ENCODE results near the gene MYO15B.

GRCh38 chr17:75565066-75565465, 22.5 kb upstream of the MYO15B start:
- no peak for TF ChIP-seq POLR2A (IDR thresholded peaks at IDR 0.05; ENCODE audit: low read depth, low read length)
- TF ChIP-seq TAF1 (IDR thresholded peaks at IDR 0.05; ENCODE audit: borderline replicate concordance, low read depth, low read length), result no peak
